Nucleus accumbens (tissue), 56 donors: ENCODE results near the gene ENG.
"Not testable (repeated sequence)": the region's sequence is repeated elsewhere in the genome, so short reads cannot be mapped to it uniquely, and the experiment has no call there.

ENCODE experiments used
- DNase-seq, 56 donors: peaks; one replicate each; lab custom pipeline; 2025; lab: John Stamatoyannopoulos, UW

Gene ENG

DNA sequence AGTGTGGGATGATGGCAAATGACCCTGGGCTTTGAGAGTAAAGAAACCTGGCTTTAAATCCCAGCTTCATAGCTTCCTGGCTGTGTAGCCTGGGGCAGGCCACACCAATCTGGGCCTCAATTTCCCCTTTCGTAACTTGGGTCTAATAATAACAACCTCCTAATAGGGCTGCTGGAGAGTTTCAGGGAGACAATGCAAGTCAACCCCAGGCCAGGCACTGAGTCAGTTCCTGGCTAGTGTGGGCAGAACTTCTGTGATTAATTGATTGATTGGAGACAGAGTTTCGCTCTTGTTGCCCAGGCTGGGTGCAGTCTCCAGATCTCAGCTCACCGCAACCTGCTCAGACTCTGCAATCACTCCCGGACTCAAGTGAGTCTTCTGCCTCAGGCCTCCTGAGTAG is 72.7 kb downstream of the ENG start:
- DNase-seq, result no peak

GRCh38 chr9:127780909-127781308 is 73.5 kb downstream of the ENG start:
- not testable (repeated sequence) for DNase-seq

GRCh38 chr9:127780126-127780885 is 74.2 kb downstream of the ENG start:
- peak in 35 of 56 donors; percentile 7 to 71 (median 43) for DNase-seq

GRCh38 chr9:127779136-127779981 is 75.1 kb downstream of the ENG start:
- peak in 1 of 56 donors; percentile 8 for DNase-seq

DNA sequence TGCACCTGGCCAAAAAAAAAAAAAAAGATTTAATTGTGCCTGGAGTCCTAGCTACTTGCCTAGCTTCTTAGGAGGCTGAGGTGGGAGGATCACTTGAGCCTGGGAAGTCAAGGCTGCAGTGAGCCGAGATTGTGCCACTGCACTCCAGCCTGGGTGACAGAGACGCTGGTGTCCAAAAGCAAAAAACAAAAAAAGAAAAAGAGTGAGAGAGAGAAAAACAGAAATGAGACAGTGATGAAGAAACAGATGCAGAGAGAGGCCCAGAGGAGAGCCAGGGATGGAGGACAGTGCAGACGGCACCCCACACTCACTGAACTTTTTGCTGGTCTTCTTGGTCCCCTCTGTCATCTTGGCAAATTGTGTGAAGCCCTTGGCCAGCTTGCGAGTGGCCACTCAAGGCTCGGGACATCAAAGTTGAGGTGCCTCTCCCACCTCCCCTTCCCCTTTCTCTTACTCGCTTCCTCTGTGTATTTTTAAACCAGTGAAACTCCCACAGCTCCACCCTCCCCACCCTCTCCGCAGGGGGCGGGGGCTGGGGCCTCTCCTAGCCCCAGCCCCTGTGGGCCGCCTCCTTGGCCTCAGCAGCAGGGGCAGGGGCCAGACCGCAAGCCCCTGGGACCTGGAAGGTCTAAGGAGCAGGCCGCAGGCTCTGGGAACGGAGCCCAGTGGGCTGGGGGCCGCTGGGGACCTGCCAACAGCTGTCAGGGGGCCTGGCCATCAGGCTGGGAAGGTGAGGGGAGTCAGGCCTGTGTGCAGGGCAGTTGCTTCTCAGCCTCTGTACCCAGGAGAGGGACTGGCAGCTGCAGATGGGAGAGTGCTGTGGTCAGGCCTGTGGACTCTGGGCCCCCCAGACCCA is 76.0 kb downstream of the ENG start, which contains the start of gene SH2D3C:
Gene SH2D3C, minus strand, starts transcription at position 387 of the 856 bp plus-strand sequence. Its CDS starts 39 bp downstream, at position 348.
- peak in 3 of 56 donors; percentile 22 to 30 (median 25) for DNase-seq

DNA sequence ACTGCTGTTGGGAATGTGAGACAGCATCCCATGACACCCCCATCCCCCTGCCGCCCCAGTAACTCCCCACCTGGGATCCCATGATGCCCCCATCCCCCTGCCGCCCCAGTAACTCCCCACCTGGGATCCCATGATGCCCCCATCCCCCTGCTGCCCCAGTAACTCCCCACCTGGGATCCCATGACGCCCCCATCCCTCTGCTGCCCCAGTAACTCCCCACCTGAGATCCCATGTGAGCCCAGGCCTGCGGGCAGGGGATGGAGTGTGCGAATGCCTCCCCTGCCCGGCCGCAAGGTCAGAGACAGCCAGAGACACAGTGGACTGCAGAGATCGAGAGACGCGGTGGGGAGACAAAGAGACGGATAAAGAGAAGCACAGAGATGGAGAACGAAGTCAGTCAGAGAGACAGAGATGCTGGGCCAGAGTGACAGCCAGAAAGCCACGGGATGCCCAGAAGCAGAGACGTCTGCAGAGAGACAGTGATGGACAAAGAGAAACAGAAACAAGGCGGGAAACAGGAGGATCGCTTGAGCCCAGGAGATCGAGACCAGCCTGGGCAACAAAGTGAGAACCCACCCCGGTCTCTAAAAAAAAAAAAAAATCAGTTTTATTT is 77.0 kb downstream of the ENG start:
- no peak for DNase-seq

DNA sequence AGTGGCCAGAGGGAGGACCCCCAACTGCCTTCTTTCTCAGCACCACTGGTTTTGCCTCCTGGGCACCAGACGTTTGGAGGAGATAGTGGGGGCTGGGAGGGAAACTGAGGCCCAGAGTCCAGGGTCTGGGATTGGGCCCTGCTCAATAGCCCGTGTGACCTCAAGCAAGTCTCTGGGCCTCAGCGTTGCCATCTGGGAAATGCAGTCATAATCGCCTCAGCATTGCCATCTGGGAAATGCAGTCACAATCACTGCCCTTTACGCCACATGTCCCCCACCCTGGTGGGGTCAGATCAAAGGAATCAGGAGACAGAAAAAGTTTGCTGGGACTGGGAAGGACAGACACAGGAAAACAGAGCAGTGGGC is 77.6 kb downstream of the ENG start:
- DNase-seq, result no peak

GRCh38 chr9:127776195-127776923 is 78.1 kb downstream of the ENG start:
- peak in 6 of 56 donors; percentile 16 to 45 (median 24) for DNase-seq

DNA sequence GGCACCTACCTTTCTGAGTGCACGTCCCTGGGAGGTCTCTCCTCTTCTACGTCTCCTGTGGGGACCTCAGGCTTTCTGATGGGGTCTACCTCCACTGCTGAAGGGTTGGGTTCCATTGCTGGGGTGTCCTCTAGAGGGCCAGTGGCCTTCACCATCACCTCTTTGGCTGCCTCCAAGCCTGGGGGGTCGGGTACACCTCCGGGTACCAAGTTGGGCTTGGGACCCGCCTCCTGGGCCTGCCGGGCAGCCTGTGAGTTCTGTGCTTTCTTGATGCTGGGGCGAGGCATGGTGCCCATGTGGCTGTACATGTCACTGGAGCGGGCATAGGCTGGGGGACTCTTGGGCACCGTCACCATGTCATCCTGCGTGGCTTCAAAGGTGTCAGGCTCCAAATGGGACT is 80.5 kb downstream of the ENG start:
- DNase-seq, result no peak

DNA sequence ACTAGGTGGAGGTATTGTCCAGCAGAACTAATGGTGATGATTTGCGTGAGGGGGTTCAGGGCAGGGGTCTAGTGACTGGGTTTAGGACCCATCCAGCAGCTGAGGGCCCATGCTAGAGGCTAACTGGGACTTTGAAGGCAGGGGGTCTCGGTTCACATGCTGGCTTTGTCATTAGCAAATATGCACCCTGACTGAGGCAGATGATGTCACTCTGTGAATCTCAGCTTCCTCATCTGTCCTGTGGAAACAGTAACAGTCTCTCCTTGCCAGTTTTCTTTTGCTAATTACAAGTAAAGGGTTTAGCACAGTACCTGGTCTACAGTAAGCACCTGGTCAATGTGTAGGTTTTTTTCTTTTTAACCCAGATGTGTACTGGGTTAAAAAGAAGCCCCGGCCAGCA is 81.2 kb downstream of the ENG start:
- no peak for DNase-seq

DNA sequence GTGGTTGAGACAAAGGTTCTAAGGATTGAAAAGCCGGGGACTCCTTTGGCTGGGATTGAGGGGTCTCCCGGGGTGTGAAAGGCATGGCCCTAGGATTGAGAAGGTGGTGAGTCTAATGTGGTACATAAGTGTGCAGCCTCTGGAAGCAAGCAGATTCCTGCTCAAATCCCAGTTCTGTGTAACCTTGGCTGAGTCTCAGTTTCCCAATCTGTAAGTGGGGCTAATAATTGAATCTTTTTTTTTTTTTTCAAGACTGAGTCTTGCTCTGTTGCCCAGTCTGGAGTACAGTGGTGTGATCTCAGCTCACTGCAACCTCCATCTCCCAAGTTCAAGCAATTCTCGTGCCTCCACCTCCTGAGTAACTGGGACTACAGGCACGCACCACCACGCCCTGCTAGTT is 81.9 kb downstream of the ENG start:
- DNase-seq, result no peak

DNA sequence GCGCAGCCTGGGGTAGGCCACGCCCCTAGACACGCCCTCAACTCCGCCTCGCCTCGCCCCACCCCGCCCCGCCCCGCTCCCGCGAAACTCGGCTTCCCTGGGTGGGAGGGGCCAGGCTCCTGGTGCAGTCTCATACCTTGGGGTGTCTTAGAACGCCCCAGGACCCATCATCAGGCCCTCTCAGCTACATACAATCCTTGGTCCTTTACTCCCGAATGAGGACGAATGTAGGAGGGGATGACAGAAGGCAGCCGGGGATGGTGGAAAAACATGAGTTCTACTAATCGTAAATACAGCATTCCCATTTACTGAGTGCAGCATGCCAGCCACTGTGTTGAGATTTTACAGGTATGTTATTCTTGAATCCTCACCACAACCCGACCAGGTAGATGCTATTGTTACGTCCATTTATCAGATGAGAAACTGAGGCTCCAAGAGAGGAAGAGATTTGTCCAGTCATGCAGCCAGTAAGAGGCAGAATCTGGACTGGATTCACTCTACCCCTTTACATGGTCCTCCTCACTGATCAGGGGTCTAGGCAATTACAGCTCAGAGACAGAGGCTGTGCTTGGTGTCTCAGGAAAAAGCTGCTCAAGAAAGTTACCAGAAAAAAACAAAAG is 82.8 kb downstream of the ENG start:
- no peak for DNase-seq

GRCh38 chr9:127770905-127771569 is 83.4 kb downstream of the ENG start:
- DNase-seq, result peak; percentile 41 to 96 (median 84)

- DNase-seq, result no peak
These were observed 83.9 kb downstream of the ENG start for GRCh38 chr9:127770583-127770904.

DNA sequence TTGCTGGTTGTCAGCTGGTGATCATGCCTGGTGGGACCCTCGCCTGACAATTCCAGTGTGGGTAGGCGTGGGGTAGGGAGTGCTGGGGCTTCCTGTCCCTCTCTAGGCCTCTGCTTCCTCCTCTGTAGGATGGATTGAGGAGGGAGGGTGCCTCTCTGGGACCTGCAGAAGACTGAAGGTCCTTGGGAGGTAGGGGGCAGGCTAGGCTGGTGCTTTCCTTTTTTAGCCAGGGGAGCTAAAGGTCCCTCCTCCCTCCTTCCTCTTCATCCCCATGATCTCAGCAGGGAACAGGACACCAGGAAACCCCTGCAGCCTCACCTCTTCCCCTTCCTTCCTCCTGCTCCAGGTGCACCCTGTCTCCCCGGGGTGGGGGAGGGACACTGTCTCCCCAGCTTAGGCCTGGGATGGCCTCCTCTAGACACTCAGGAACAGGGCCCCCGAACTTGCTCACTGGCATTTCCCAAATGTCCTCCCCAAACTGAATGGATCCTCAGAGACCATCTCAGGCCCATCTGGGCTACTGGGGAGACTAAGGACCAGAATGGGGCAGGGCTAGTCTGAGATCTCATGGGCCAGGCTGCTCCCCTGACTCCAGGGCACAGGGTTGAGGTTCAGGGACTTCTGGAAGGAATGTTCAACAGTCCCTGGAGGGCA is 84.4 kb downstream of the ENG start:
- no peak for DNase-seq

DNA sequence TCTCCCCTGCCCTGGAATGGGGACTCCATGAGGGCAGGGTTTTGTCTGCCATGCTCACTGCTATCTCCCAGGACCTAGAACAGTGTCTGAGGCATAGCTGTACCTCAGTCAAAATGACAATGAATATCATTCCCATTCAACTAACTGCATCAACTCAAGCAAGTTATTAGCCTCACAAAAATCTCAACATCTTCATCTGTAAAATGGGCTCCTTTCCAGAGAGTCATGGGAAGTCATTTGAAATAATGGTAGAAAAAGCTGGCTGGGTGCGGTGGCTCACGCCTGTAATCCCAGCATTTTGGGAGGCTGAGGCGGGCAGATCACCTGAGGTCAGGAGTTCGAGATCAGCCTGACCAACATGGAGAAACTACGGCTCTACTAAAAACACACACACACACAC is 85.4 kb downstream of the ENG start:
- no peak for DNase-seq

DNA sequence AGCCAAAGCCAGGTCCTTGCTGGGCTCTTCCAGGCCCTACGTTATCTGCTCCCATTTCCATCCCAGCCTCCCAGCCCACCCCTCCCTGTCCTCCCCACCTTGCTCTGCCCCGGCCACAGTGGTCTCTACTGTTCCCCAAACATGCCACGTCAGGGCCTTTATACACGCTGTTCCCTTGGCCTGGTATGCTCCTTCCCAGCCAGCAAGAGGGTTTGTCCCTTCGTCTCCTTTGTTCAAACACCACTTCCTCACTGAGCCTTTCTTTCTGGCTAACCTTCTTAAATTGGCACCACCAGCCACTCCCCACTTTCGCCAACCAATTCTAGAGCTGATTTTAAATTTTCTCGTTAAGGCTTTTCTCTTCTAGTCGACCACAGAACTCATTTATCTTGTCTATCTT is 85.8 kb downstream of the ENG start:
- no peak for DNase-seq

- no peak for DNase-seq
These were observed 86.5 kb downstream of the ENG start for GRCh38 chr9:127767909-127768331.
